Bronchial epithelial cell (primary cell): Measurements from ENCODE around the gene CPZ. TPM values are rescaled to one million over a fixed set of nuclear protein-coding genes. Genes with fewer than 3 reads are reported as not detected.

Experiments used
- DNase-seq: peaks from one replicate; pipeline ENCODE4 v3.0.0-alpha.2; 2010; ENCODE audit warnings: low read depth
- FAIRE-seq: peaks from 2 replicates; lab custom pipeline; 2011; peaks lifted over from hg19 to GRCh38; lab: Jason Lieb, UNC
- H3K27me3 ChIP-seq: 2 replicates; pipeline ENCODE4 v1.5.1; 2011; ENCODE audit warnings: low read length; ENCODE audit not compliant: control insufficient read depth, insufficient read depth
- H3K36me3 ChIP-seq: 2 replicates; pipeline ENCODE4 v1.5.1; 2011; ENCODE audit warnings: low read length; ENCODE audit not compliant: control insufficient read depth, insufficient read depth
- H3K4me3 ChIP-seq: 2 replicates; pipeline ENCODE4 v1.5.1; 2011; ENCODE audit warnings: mild to moderate bottlenecking, low read depth, low read length, control low read depth
- CTCF ChIP-seq: IDR thresholded peaks from 2 replicates; pipeline ENCODE4 v1.5.1; 2011; ENCODE audit warnings: mild to moderate bottlenecking, moderate library complexity, low read length, control low read depth, inconsistent platforms; ENCODE audit not compliant: insufficient read depth, severe bottlenecking
- total RNA-seq: library from RNA; depleted of rRNA; stranded (reverse); fragments of >200 nt; gene quantifications from 2 replicates; pipeline ENCODE4 v1.2.1, GENCODE V29; 2014

Gene CPZ
- total RNA-seq, 1 donor from 2014 or later, result 0.26 TPM

DNA sequence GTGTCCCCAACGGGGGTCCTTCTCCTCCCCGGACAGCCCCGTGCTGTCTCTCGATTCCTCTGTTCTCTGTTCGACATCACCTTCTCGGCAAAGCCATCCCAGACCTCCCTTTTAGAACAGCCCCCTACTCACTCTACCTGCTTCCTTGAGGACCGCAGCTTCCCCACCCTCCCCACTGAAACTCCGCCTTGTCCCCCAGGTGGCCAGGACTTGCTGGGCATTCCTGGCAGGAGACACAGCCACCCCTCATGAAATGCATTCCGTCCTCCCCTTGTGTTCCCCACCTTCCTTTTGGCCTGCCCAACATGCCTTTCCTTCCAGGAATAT lies 47.2 kb upstream of the CPZ start:
- DNase-seq, result no peak
- no peak for TF ChIP-seq CTCF
- FAIRE-seq, result no peak

GRCh38 chr4:8546766-8547107 lies 45.8 kb upstream of the CPZ start:
- FAIRE-seq (no peak), DNase-seq (no peak)
- H3K36me3 ChIP-seq, result no peaks in the 10 kb centered on the region
- no peak for TF ChIP-seq CTCF
- H3K27me3 ChIP-seq, result no peaks in the 10 kb centered on the region
- H3K4me3 ChIP-seq, result no peak overlapping the region

More for the DNA sequence above, 47.2 kb upstream of the CPZ start:
- no peak overlapping the region for H3K4me3 ChIP-seq
- no peaks in the 10 kb centered on the region for H3K27me3 ChIP-seq
- no peaks in the 10 kb centered on the region for H3K36me3 ChIP-seq

GRCh38 chr4:8547108-8547911 lies 45.3 kb upstream of the CPZ start:
- no peaks in the 10 kb centered on the region for H3K27me3 ChIP-seq
- TF ChIP-seq CTCF, result peak; percentile 43
- H3K36me3 ChIP-seq, result no peaks in the 10 kb centered on the region
- peak; percentile 83 for DNase-seq
- peak; percentile 32 for FAIRE-seq
- no peak overlapping the region for H3K4me3 ChIP-seq

- H3K36me3 ChIP-seq, result no peaks in the 10 kb centered on the region
- DNase-seq (peak; percentile 11), FAIRE-seq (no peak)
- no peak overlapping the region for H3K4me3 ChIP-seq
- no peak for TF ChIP-seq CTCF
- H3K27me3 ChIP-seq, result no peaks in the 10 kb centered on the region
Observed at GRCh38 chr4:8547912-8548730, 44.4 kb upstream of the CPZ start.

GRCh38 chr4:8548731-8549351 lies 43.7 kb upstream of the CPZ start:
- DNase-seq (no peak), FAIRE-seq (no peak)
- Histone ChIP-seq H3K4me3 (no peak overlapping the region), H3K27me3 (no peaks in the 10 kb centered on the region), H3K36me3 (no peaks in the 10 kb centered on the region)
- TF ChIP-seq CTCF, result no peak
